B cell (primary cell): ENCODE measurements around the gene SLC1A2.

ENCODE experiments used
- CTCF ChIP-seq: fragments of 200-600 bp; IDR thresholded peaks from one replicate; pipeline ENCODE4 v1.8.0; 2022; ENCODE audit warnings: antibody characterized with exemption, mild to moderate bottlenecking
- EZH2 ChIP-seq: IDR thresholded peaks from 2 replicates; pipeline ENCODE4 v1.6.1; 2012; ENCODE audit warnings: borderline replicate concordance, low read depth, mild to moderate bottlenecking, moderate library complexity, low read length; ENCODE audit not compliant: insufficient read depth, poor library complexity, severe bottlenecking

DNA sequence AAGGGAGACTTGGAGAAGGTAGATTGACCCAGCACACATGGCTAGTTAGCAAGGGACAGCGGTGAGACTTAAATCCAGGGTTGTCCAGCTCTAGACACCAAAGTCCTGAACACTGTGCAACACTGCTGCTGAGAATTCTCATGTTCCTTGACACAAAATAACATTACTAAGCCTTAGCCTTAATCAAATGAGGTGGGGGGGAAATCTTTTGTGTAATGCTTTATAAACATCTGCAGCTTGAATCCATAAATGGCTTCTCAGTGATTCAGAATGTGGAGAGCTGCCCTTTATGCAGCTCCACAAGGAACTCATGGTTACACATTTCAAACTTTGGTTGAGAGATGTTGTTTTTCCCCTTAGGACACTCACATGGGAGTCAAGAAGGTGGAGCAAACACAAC, 200.4 kb downstream of the SLC1A2 start:
- no peak for TF ChIP-seq CTCF
- no peak for TF ChIP-seq EZH2
